Measurements from ENCODE around the gene CABS1. TPM values are rescaled to one million over a fixed set of nuclear protein-coding genes. Genes with fewer than 3 reads are reported as not detected.

The CABS1 gene
- total and polyA plus RNA-seq, 7 donors = not detected

Other genes starting within 250 kb of the CABS1 start
- not detected for gene PRR27, start 180.7 kb upstream of the CABS1 start, total RNA-seq
- not detected for gene PRR27, start 180.7 kb upstream of the CABS1 start, polyA plus RNA-seq
- not detected for gene ODAM, start 139.3 kb upstream of the CABS1 start, total RNA-seq
- not detected for gene ODAM, start 139.3 kb upstream of the CABS1 start, polyA plus RNA-seq
- not detected for gene FDCSP, start 108.9 kb upstream of the CABS1 start, total RNA-seq
- gene FDCSP, start 108.9 kb upstream of the CABS1 start, polyA plus RNA-seq = not detected
- not detected for gene CSN3, start 92.4 kb upstream of the CABS1 start, total RNA-seq
- not detected for gene CSN3, start 92.4 kb upstream of the CABS1 start, polyA plus RNA-seq
- gene SMR3A, start 25.8 kb downstream of the CABS1 start, total RNA-seq = not detected
- not detected for gene SMR3A, start 25.8 kb downstream of the CABS1 start, polyA plus RNA-seq
- not detected for gene SMR3B, start 48.1 kb downstream of the CABS1 start, total RNA-seq
- gene SMR3B, start 48.1 kb downstream of the CABS1 start, polyA plus RNA-seq = not detected
- gene OPRPN, start 63.0 kb downstream of the CABS1 start, total RNA-seq = not detected
- not detected for gene OPRPN, start 63.0 kb downstream of the CABS1 start, polyA plus RNA-seq
- not detected for gene MUC7, start 137.2 kb downstream of the CABS1 start, total RNA-seq
- gene MUC7, start 137.2 kb downstream of the CABS1 start, polyA plus RNA-seq = not detected
- not detected for gene AMTN, start 183.6 kb downstream of the CABS1 start, total RNA-seq
- gene AMTN, start 183.6 kb downstream of the CABS1 start, polyA plus RNA-seq = not detected

All from psoas muscle (tissue), 7 donors.